MM.1S (cell line): ENCODE measurements around the gene OR5AU1.

ENCODE experiments used
- DNase-seq: peaks from one replicate; pipeline ENCODE4 v3.0.0-alpha.2; 2015
- H2AFZ ChIP-seq: fragments of 300-600 bp; sonication (generic); 2 replicates; pipeline ENCODE4 v1.6.0; 2016; ENCODE audit warnings: antibody characterized with exemption, low read length
- H3F3A ChIP-seq: fragments of 300-600 bp; sonication (generic); 2 replicates; pipeline ENCODE4 v1.6.1; 2016; ENCODE audit warnings: mild to moderate bottlenecking, antibody characterized with exemption, low read length, moderate library complexity, mixed read lengths; ENCODE audit not compliant: insufficient read depth
- H3K27ac ChIP-seq: fragments of 300-600 bp; sonication (generic); 2 replicates; pipeline ENCODE4 v1.5.1; 2016; ENCODE audit warnings: mild to moderate bottlenecking, low read length
- H3K27me3 ChIP-seq: fragments of 300-600 bp; sonication (generic); replicated peaks from 2 replicates; pipeline ENCODE4 v1.6.0; 2016; ENCODE audit warnings: low read length; ENCODE audit not compliant: insufficient read depth
- H3K36me3 ChIP-seq: fragments of 300-600 bp; sonication (generic); replicated peaks from 2 replicates; pipeline ENCODE4 v1.6.1; 2016; ENCODE audit warnings: mild to moderate bottlenecking, low read length, mixed read lengths; ENCODE audit not compliant: insufficient read depth
- H3K4me1 ChIP-seq: fragments of 300-600 bp; sonication (generic); 2 replicates; pipeline ENCODE4 v1.6.1; 2016; ENCODE audit warnings: low read length, mixed read lengths
- H3K4me2 ChIP-seq: fragments of 300-600 bp; sonication (generic); 2 replicates; pipeline ENCODE4 v1.6.0; 2016; ENCODE audit warnings: low read depth, low read length
- H3K4me3 ChIP-seq: fragments of 300-600 bp; sonication (generic); 2 replicates; pipeline ENCODE4 v1.5.1; 2016; ENCODE audit warnings: low read length, mixed read lengths
- H3K79me2 ChIP-seq: fragments of 300-600 bp; sonication (generic); 2 replicates; pipeline ENCODE4 v1.6.1; 2016; ENCODE audit warnings: mixed run types, low read length, mixed read lengths
- H3K9ac ChIP-seq: fragments of 300-600 bp; sonication (generic); 2 replicates; pipeline ENCODE4 v1.6.1; 2016; ENCODE audit warnings: low read length, mixed read lengths
- H3K9me2 ChIP-seq: fragments of 300-600 bp; sonication (generic); replicated peaks from 2 replicates; pipeline ENCODE4 v1.6.1; 2016; ENCODE audit warnings: mild to moderate bottlenecking, low read length, mixed read lengths; ENCODE audit not compliant: insufficient read depth
- H3K9me3 ChIP-seq: fragments of 300-600 bp; sonication (generic); replicated peaks from 2 replicates; pipeline ENCODE4 v1.6.1; 2016; ENCODE audit warnings: mild to moderate bottlenecking, low read length, mixed read lengths; ENCODE audit not compliant: insufficient read depth
- H4K20me1 ChIP-seq: fragments of 300-600 bp; sonication (generic); 2 replicates; pipeline ENCODE4 v1.6.1; 2016; ENCODE audit warnings: mild to moderate bottlenecking, low read length, moderate library complexity, mixed read lengths; ENCODE audit not compliant: insufficient read depth
- EZH2 ChIP-seq: fragments of 300-600 bp; sonication (generic); optimal IDR thresholded peaks from 2 replicates; pipeline ENCODE3; 2017; ENCODE audit warnings: low read depth, mild to moderate bottlenecking, antibody characterized with exemption, low read length, mixed read lengths
- EZH2phosphoT487 ChIP-seq: fragments of 300-600 bp; sonication (generic); IDR thresholded peaks from 2 replicates; pipeline ENCODE4 v1.6.1; 2018; ENCODE audit warnings: antibody characterized with exemption, low read length
- TF ChIP-seq, protein P1 (sequence below): fragments of 300-600 bp; sonication (generic); IDR thresholded peaks from 2 replicates; pipeline ENCODE4 v1.5.1; 2016; ENCODE audit warnings: antibody characterized with exemption, low read length, mixed read lengths

Gene OR5AU1

GRCh38 chr14:21203470-21204166 lies 47.8 kb upstream of the OR5AU1 start:
- H3K27ac ChIP-seq: no peak overlapping the region

DNA sequence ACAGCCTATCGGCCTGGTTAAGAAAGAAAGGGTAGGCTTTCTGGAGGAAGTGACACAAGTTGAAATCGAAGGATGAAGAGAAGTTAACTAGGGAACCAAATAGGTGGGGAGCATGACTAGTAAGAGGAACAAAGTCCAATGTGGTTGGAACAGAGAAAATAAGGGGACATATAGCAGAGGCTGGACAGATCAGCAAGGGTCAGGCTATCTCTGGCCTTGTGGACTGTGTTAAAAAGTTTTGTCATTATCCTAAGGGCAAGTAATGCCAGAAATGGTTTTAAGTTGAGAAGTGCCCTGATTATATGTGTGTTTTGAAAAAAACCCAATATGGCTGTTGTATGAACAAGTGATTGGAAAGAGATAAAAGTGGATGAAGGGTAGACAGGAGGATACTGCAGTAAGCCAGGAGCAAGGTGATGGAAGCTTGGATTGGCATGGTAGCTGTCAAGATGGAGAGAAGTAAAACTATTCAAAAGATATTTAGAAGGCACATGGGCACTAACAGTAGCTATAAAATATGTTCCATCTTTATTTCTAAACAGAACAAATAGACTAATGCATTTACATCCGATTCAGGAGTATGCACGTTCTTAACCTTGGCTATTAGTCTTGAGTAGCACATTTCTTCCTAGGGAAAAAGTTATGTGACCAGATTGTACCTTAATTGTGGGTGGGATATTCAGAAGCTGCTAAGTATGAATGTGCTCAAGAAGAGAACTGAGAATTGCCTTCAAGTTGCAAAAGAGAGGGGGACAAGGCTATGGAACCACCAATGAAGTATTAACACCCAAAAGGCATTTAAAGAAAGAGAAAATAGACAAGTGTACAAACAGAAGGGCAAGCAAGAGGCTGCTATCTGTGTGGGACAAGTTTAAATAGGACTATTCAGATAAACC lies 46.8 kb upstream of the OR5AU1 start:
- TF ChIP-seq EZH2phosphoT487 (no peak), EZH2 (no peak)
- TF ChIP-seq, protein P1, sequence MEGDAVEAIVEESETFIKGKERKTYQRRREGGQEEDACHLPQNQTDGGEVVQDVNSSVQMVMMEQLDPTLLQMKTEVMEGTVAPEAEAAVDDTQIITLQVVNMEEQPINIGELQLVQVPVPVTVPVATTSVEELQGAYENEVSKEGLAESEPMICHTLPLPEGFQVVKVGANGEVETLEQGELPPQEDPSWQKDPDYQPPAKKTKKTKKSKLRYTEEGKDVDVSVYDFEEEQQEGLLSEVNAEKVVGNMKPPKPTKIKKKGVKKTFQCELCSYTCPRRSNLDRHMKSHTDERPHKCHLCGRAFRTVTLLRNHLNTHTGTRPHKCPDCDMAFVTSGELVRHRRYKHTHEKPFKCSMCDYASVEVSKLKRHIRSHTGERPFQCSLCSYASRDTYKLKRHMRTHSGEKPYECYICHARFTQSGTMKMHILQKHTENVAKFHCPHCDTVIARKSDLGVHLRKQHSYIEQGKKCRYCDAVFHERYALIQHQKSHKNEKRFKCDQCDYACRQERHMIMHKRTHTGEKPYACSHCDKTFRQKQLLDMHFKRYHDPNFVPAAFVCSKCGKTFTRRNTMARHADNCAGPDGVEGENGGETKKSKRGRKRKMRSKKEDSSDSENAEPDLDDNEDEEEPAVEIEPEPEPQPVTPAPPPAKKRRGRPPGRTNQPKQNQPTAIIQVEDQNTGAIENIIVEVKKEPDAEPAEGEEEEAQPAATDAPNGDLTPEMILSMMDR: no peak
- H3K9me2 ChIP-seq: no peaks in the 10 kb centered on the region
- H3K9me3 ChIP-seq: no peaks in the 10 kb centered on the region
- H3K9ac ChIP-seq: no peak overlapping the region
- H2AFZ ChIP-seq: no peak overlapping the region
- no peak overlapping the region for H3K4me2 ChIP-seq
- H3K4me3 ChIP-seq: no peak overlapping the region
- H3K27ac ChIP-seq: no peak overlapping the region
- H3K4me1 ChIP-seq: no peaks in the 10 kb centered on the region
- H3K27me3 ChIP-seq: no peaks in the 10 kb centered on the region
- 0 out of 2 replicates have a peak, but pooled peaks cover 3% of the 10 kb centered on the region for H4K20me1 ChIP-seq
- H3K79me2 ChIP-seq: no peaks in the 10 kb centered on the region
- no peak for DNase-seq
- peaks cover 12% of the 10 kb centered on the region; the same call in 1 of the 2 replicates for H3F3A ChIP-seq
- 0 out of 2 replicates have a peak, but pooled peaks cover 4% of the 10 kb centered on the region for H3K36me3 ChIP-seq

More at GRCh38 chr14:21203470-21204166, 47.8 kb upstream of the OR5AU1 start:
- 0 out of 2 replicates have a peak, but pooled peaks cover 4% of the 10 kb centered on the region for H3K36me3 ChIP-seq
- H3K79me2 ChIP-seq: no peaks in the 10 kb centered on the region
- no peak overlapping the region for H3K4me2 ChIP-seq
- no peaks in the 10 kb centered on the region for H3K9me2 ChIP-seq
- H3K27me3 ChIP-seq: no peaks in the 10 kb centered on the region
- no peaks in the 10 kb centered on the region for H3K9me3 ChIP-seq
- no peak overlapping the region for H3K9ac ChIP-seq
- no peak for DNase-seq
- H4K20me1 ChIP-seq: 0 out of 2 replicates have a peak, but pooled peaks cover 3% of the 10 kb centered on the region
- H3K4me3 ChIP-seq: no peak overlapping the region
- H3F3A ChIP-seq: peaks cover 17% of the 10 kb centered on the region
- TF ChIP-seq, protein P1: no peak
- TF ChIP-seq EZH2: no peak
- TF ChIP-seq EZH2phosphoT487: no peak
- H2AFZ ChIP-seq: no peak overlapping the region
- no peaks in the 10 kb centered on the region for H3K4me1 ChIP-seq

GRCh38 chr14:21201732-21202462 lies 46.0 kb upstream of the OR5AU1 start:
- H2AFZ ChIP-seq: no peak overlapping the region
- no peaks in the 10 kb centered on the region for H3K27me3 ChIP-seq
- no peaks in the 10 kb centered on the region for H3K36me3 ChIP-seq
- TF ChIP-seq EZH2 (no peak), EZH2phosphoT487 (no peak)
- TF ChIP-seq, protein P1: no peak
- H3K9ac ChIP-seq: no peak overlapping the region
- no peak overlapping the region for H3K27ac ChIP-seq
- H4K20me1 ChIP-seq: no peaks in the 10 kb centered on the region
- H3K9me3 ChIP-seq: no peaks in the 10 kb centered on the region
- H3K4me1 ChIP-seq: no peaks in the 10 kb centered on the region
- H3F3A ChIP-seq: peaks cover 12% of the 10 kb centered on the region; the same call in 1 of the 2 replicates
- H3K4me2 ChIP-seq: no peak overlapping the region
- H3K4me3 ChIP-seq: no peak overlapping the region
- no peaks in the 10 kb centered on the region for H3K9me2 ChIP-seq
- DNase-seq: no peak
- no peaks in the 10 kb centered on the region for H3K79me2 ChIP-seq
